Measurements from ENCODE around the gene PRKCA.
A peak's percentile ranks its signal among the peaks of the same experiment; 100 is the strongest.

PRKCA gene

GRCh38 chr17:66300956-66301355 lies 1.5 kb upstream of the PRKCA start:
- ChIA-PET POLR2A (ENCODE audit: low non-redundant PET) (interaction anchor here (0.6 kb wide), 1 partner anchor 456 kb away, joined by 3 read pairs; no protein-coding TSS in a partner anchor), CTCF (no interaction called here)
- no peak for DNase-seq (ENCODE audit: low spot score)
- H3K27ac ChIP-seq, result no peak overlapping the region
- TF ChIP-seq CTCF (conservative IDR thresholded peaks at IDR 0.05; ENCODE audit: low read depth), result no peak

- peak overlapping the region; percentile 75 for H3K27ac ChIP-seq
- POLR2A ChIA-PET (ENCODE audit: low non-redundant PET), result no interaction called here
- DNase-seq (ENCODE audit: low spot score), result no peak
- CTCF ChIA-PET, result no interaction called here
- TF ChIP-seq CTCF (conservative IDR thresholded peaks at IDR 0.05; ENCODE audit: low read depth), result no peak
Measured at GRCh38 chr17:66301367-66301863, 998 bp upstream of the PRKCA start.

GRCh38 chr17:66302761-66303626 lies 581 bp downstream of the PRKCA start:
- peak overlapping the region; percentile 75 for H3K27ac ChIP-seq
- ChIA-PET POLR2A (ENCODE audit: low non-redundant PET) (no interaction called here), CTCF (interaction anchor here (0.7 to 1.5 kb wide), 2 partner anchors 25 to 1071 kb away, joined by 3 to 4 read pairs; no protein-coding TSS in a partner anchor)
- TF ChIP-seq CTCF (conservative IDR thresholded peaks at IDR 0.05; ENCODE audit: low read depth), result no peak
- DNase-seq (ENCODE audit: low spot score), result peak; percentile 22

- ChIA-PET CTCF (interaction anchor here (0.5 to 1.5 kb wide), 2 partner anchors 1073 to 1281 kb away, joined by 3 to 5 read pairs; no protein-coding TSS in a partner anchor), POLR2A (ENCODE audit: low non-redundant PET) (no interaction called here)
- no peak overlapping the region for H3K27ac ChIP-seq
- DNase-seq (ENCODE audit: low spot score), result no peak
- no peak for TF ChIP-seq CTCF (conservative IDR thresholded peaks at IDR 0.05; ENCODE audit: low read depth)
Measured at GRCh38 chr17:66304304-66305174, 2.1 kb downstream of the PRKCA start.

- POLR2A ChIA-PET (ENCODE audit: low non-redundant PET), result no interaction called here
Measured at GRCh38 chr17:66306446-66306845, 4.0 kb downstream of the PRKCA start.

More at GRCh38 chr17:66306446-66306845, 4.0 kb downstream of the PRKCA start:
- H3K27ac ChIP-seq, result no peak overlapping the region
- TF ChIP-seq CTCF (conservative IDR thresholded peaks at IDR 0.05; ENCODE audit: low read depth), result no peak
- no peak for DNase-seq (ENCODE audit: low spot score)
- CTCF ChIA-PET, result no interaction called here
